GM12892 (cell line): ENCODE measurements around the gene PPP1CC.

Experiments
- POLR2A ChIP-seq: IDR thresholded peaks from 2 replicates; pipeline ENCODE4 v1.6.1; 2011; ENCODE audit warnings: low read depth, low read length, control low read depth
- POLR2AphosphoS5 ChIP-seq: IDR thresholded peaks from 2 replicates; pipeline ENCODE4 v1.6.1; 2011; ENCODE audit warnings: low read depth, low read length, control low read depth
- TAF1 ChIP-seq: IDR thresholded peaks from 2 replicates; pipeline ENCODE4 v1.6.1; 2011; ENCODE audit warnings: low read depth, mild to moderate bottlenecking, control low read depth, low read length, borderline replicate concordance

DNA sequence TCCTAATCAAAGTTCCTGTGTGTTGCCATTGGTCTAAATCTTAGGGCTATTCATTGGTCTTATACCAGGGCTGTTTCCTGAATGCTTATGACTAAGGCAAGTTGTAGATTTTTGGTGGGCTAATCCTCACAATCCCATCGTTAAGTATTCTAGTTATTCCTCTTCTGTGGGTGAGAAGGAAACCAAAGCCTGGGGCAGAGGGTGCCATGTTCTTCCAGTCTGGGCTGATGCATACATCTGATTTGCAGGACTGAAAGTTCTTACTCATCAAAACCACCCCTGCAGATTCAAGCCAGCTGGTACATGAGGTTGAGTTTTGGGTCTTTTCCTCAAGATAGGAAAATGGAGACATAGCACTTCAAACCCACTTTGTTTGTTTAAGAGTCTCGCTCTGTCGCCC is 25.7 kb downstream of the PPP1CC start:
- no peak; the same call in 1 of the 2 replicates for TF ChIP-seq POLR2AphosphoS5
- TF ChIP-seq TAF1: no peak
- TF ChIP-seq POLR2A: no peak
